A673 (cell line): Measurements from ENCODE around the gene SMCO1. TPM values are rescaled to one million over a fixed set of nuclear protein-coding genes. Genes with fewer than 3 reads are reported as not detected.

Source experiments
- BruUV-seq: library from RNA; stranded (reverse); fragments of 400-500 nt; replicated peaks from 2 replicates; lab custom pipeline; 2021; lab: Mats Ljungman, UMichigan
- CTCF ChIA-PET: fragments of 300-600 bp; sonication (Branson Sonifier 250); formaldehyde crosslinking; loops from one replicate; lab custom pipeline; 2022; ENCODE audit warnings: antibody characterized with exemption; lab: Charles Lee
- POLR2A ChIA-PET: fragments of 300-600 bp; sonication (Branson Sonifier 250); formaldehyde crosslinking; loops from one replicate; lab custom pipeline; 2022; ENCODE audit warnings: antibody characterized with exemption; ENCODE audit not compliant: low non-redundant PET; lab: Charles Lee
- DNase-seq: peaks from one replicate; pipeline ENCODE4 v3.0.0-alpha.2; 2015; ENCODE audit warnings: low spot score
- H3K27ac ChIP-seq: fragments of 200-600 bp; sonication (generic); 2 replicates; pipeline ENCODE4 v1.5.1; 2016; ENCODE audit warnings: mixed run types, low read depth, mild to moderate bottlenecking, mixed read lengths, antibody characterized with exemption, low read length; ENCODE audit not compliant: poor library complexity, severe bottlenecking
- H3K27me3 ChIP-seq: fragments of 200-600 bp; sonication (generic); replicated peaks from 2 replicates; pipeline ENCODE4 v1.6.1; 2017; ENCODE audit warnings: mixed run types, low read depth, mild to moderate bottlenecking, mixed read lengths, antibody characterized with exemption, low read length; ENCODE audit not compliant: insufficient read depth, poor library complexity
- H3K36me3 ChIP-seq: fragments of 200-600 bp; sonication (generic); 2 replicates; pipeline ENCODE4 v1.6.1; 2016; ENCODE audit warnings: mixed run types, mild to moderate bottlenecking, mixed read lengths, antibody characterized with exemption, low read length; ENCODE audit not compliant: insufficient read depth, poor library complexity, severe bottlenecking
- H3K4me1 ChIP-seq: fragments of 200-600 bp; sonication (generic); 2 replicates; pipeline ENCODE4 v1.6.1; 2017; ENCODE audit warnings: mixed run types, mild to moderate bottlenecking, mixed read lengths, antibody characterized with exemption, low read length; ENCODE audit not compliant: insufficient read depth, poor library complexity, severe bottlenecking
- H3K4me3 ChIP-seq: fragments of 200-600 bp; sonication (generic); 2 replicates; pipeline ENCODE4 v1.5.1; 2016; ENCODE audit warnings: low read depth, mixed run types, mild to moderate bottlenecking, mixed read lengths, low read length; ENCODE audit not compliant: poor library complexity, severe bottlenecking
- H3K9me3 ChIP-seq: fragments of 200-600 bp; sonication (generic); 2 replicates; pipeline ENCODE4 v1.6.1; 2016; ENCODE audit warnings: mixed run types, low read depth, mild to moderate bottlenecking, mixed read lengths, antibody characterized with exemption, low read length; ENCODE audit not compliant: poor library complexity, severe bottlenecking
- EZH2 ChIP-seq: fragments of 200-600 bp; sonication (generic); IDR thresholded peaks from 2 replicates; pipeline ENCODE4 v1.6.1; 2017; ENCODE audit warnings: borderline replicate concordance, low read depth, mild to moderate bottlenecking, mixed read lengths, antibody characterized with exemption, low read length; ENCODE audit not compliant: poor library complexity, severe bottlenecking
- intact Hi-C: fragments of 100-400 bp; cut with micrococcal nuclease; formaldehyde crosslinking; loops from one replicate; pipeline ENCODE4 v1.10.0; 2022; ENCODE audit not compliant: unreplicated experiment
- total RNA-seq: library from RNA; stranded (reverse); gene quantifications from 2 replicates; pipeline ENCODE4 v1.2.3, GENCODE V29; 2021
- TF ChIP-seq, protein P1 (sequence below): fragments of 300-800, 200-600 bp; sonication (generic); conservative IDR thresholded peaks from 2 replicates; pipeline ENCODE4 v1.5.1; 2017; ENCODE audit warnings: low read depth, mild to moderate bottlenecking, antibody characterized with exemption, low read length, moderate library complexity, mixed read lengths

The SMCO1 gene
- total RNA-seq, 1 experiment from 2014 or later: not detected

DNA sequence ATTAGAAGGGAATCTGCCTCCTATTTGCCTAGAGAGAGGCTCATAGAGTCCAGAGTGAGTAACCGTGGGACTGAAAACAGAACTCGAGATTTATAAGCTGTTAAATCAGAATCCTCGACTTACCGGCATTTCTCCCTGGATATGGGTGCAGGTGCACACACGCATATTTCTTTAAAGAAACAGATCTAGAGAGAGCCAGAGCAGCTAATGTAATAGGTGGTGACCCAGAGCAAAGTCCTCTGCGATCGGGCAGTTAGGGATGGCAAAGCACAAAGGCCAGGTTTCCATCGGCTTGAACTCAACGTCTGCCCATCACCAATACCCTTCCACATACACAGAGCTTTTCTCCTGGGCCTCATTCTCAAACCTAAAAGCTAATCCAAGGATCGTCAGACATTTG is 25.4 kb downstream of the SMCO1 start:
- Histone ChIP-seq H3K36me3 (peaks cover 33% of the 10 kb centered on the region), H3K4me1 (no peaks in the 10 kb centered on the region), H3K27me3 (no peaks in the 10 kb centered on the region), H3K4me3 (no peak overlapping the region), H3K27ac (no peak overlapping the region), H3K9me3 (no peaks in the 10 kb centered on the region)
- no peak for DNase-seq
- ChIA-PET POLR2A (no interaction called here), CTCF (no interaction called here)
- TF ChIP-seq EZH2: no peak
- TF ChIP-seq, protein P1, sequence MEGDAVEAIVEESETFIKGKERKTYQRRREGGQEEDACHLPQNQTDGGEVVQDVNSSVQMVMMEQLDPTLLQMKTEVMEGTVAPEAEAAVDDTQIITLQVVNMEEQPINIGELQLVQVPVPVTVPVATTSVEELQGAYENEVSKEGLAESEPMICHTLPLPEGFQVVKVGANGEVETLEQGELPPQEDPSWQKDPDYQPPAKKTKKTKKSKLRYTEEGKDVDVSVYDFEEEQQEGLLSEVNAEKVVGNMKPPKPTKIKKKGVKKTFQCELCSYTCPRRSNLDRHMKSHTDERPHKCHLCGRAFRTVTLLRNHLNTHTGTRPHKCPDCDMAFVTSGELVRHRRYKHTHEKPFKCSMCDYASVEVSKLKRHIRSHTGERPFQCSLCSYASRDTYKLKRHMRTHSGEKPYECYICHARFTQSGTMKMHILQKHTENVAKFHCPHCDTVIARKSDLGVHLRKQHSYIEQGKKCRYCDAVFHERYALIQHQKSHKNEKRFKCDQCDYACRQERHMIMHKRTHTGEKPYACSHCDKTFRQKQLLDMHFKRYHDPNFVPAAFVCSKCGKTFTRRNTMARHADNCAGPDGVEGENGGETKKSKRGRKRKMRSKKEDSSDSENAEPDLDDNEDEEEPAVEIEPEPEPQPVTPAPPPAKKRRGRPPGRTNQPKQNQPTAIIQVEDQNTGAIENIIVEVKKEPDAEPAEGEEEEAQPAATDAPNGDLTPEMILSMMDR: no peak
- intact Hi-C loops: no loop called here
- BruUV-seq: no TSS peak

- ChIA-PET POLR2A (no interaction called here), CTCF (interaction anchor here (0.6 to 1.0 kb wide), 3 partner anchors 20 to 92 kb away, joined by 3 to 5 read pairs (median 4); no protein-coding TSS in a partner anchor)
- Histone ChIP-seq H3K4me3 (no peak overlapping the region), H3K27me3 (no peaks in the 10 kb centered on the region), H3K4me1 (no peaks in the 10 kb centered on the region), H3K36me3 (peaks cover 66% of the 10 kb centered on the region), H3K9me3 (no peaks in the 10 kb centered on the region), H3K27ac (no peak overlapping the region)
- DNase-seq: no peak
- intact Hi-C loops: no loop called here
- no TSS peak for BruUV-seq
- no peak for TF ChIP-seq EZH2
- TF ChIP-seq, protein P1: peak; percentile 43
Measured at GRCh38 chr3:196486263-196486662, 28.9 kb downstream of the SMCO1 start.

DNA sequence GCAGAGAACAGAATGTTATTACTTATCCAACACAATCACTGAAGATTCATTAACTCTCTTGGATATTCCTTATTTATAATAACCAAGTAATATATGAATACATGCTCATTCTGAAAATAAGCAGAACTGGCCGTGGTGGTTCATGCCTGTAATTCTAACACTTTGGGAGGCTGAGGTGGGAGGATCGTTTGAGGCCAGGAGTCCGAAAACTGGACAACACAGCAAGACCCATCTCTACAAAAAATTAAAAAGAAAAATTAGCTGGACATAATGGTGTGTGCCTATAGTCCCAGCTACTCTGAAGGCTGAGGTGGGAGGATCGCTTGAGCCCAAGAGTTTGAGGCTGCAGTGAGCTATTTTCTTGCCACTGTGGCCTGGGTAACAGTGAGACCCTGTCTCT is 37.5 kb downstream of the SMCO1 start:
- POLR2A ChIA-PET: no interaction called here
- no peak overlapping the region for H3K27ac ChIP-seq
- no peak for DNase-seq
- intact Hi-C loops: no loop called here
- H3K9me3 ChIP-seq: no peaks in the 10 kb centered on the region
- TF ChIP-seq, protein P1: no peak
- TF ChIP-seq EZH2: no peak
- H3K4me1 ChIP-seq: no peaks in the 10 kb centered on the region
- CTCF ChIA-PET: interaction anchor here (0.6 kb wide), 1 partner anchor 215 kb away, joined by 3 read pairs; no protein-coding TSS in a partner anchor
- H3K36me3 ChIP-seq: peaks cover 61% of the 10 kb centered on the region
- no TSS peak for BruUV-seq
- no peaks in the 10 kb centered on the region for H3K27me3 ChIP-seq
- no peak overlapping the region for H3K4me3 ChIP-seq
